ENCODE data around the gene SEMG2.

The SEMG2 gene

GRCh38 chr20:45230631-45231030 lies 9.5 kb downstream of the SEMG2 start:
- no peak for DNase-seq (ENCODE audit: low spot score)

- no peak for DNase-seq (ENCODE audit: low spot score)
Measured at GRCh38 chr20:45235995-45236394, 14.8 kb downstream of the SEMG2 start.

- no peak for DNase-seq (ENCODE audit: low spot score)
Measured at GRCh38 chr20:45238139-45238538, 17.0 kb downstream of the SEMG2 start.

- DNase-seq (ENCODE audit: low spot score) = no peak
Measured at GRCh38 chr20:45246109-45246508, 24.9 kb downstream of the SEMG2 start.

- no peak for DNase-seq (ENCODE audit: low spot score)
Measured at GRCh38 chr20:45247865-45248264, 26.7 kb downstream of the SEMG2 start.

GRCh38 chr20:45248609-45249008 lies 27.4 kb downstream of the SEMG2 start:
- no peak for DNase-seq (ENCODE audit: low spot score)

GRCh38 chr20:45251884-45252560 lies 30.8 kb downstream of the SEMG2 start:
- DNase-seq (ENCODE audit: low spot score) = no peak

GRCh38 chr20:45253261-45253660 lies 32.1 kb downstream of the SEMG2 start:
- DNase-seq (ENCODE audit: low spot score) = no peak

GRCh38 chr20:45254383-45255262 lies 33.5 kb downstream of the SEMG2 start, which contains the start of gene SLPI:
Gene SLPI, minus strand, starts transcription at chr20:45254564. Its CDS starts 21 bp downstream, at chr20:45254543.
- DNase-seq (ENCODE audit: low spot score) = peak; percentile 8

- no peak for DNase-seq (ENCODE audit: low spot score)
Measured at GRCh38 chr20:45257161-45257560, 36.0 kb downstream of the SEMG2 start.

GRCh38 chr20:45257711-45258110 lies 36.5 kb downstream of the SEMG2 start:
- no peak for DNase-seq (ENCODE audit: low spot score)

- DNase-seq (ENCODE audit: low spot score) = no peak
Measured at GRCh38 chr20:45258259-45258658, 37.1 kb downstream of the SEMG2 start.

GRCh38 chr20:45258664-45259063 lies 37.5 kb downstream of the SEMG2 start:
- DNase-seq (ENCODE audit: low spot score) = no peak

GRCh38 chr20:45263556-45264266 lies 42.5 kb downstream of the SEMG2 start:
- DNase-seq (ENCODE audit: low spot score) = no peak

- DNase-seq (ENCODE audit: low spot score) = no peak
Measured at GRCh38 chr20:45266977-45267376, 45.8 kb downstream of the SEMG2 start.

GRCh38 chr20:45268531-45268930 lies 47.4 kb downstream of the SEMG2 start:
- DNase-seq (ENCODE audit: low spot score) = no peak

GRCh38 chr20:45269056-45269455 lies 47.9 kb downstream of the SEMG2 start:
- no peak for DNase-seq (ENCODE audit: low spot score)

GRCh38 chr20:45269754-45270270 lies 48.6 kb downstream of the SEMG2 start:
- DNase-seq (ENCODE audit: low spot score) = no peak
